Body of pancreas (tissue), 4 donors: ENCODE measurements around the gene PSORS1C1.

ENCODE experiments used
- CTCF ChIP-seq, 7 experiments: fragments of 450-650 bp in 4 of 7; fragments of 200-600 bp in 3 of 7; sonication (generic) in 3 of 7; IDR thresholded peaks; one replicate each; pipeline ENCODE4 v1.5.1; 2016 to 2019; ENCODE audit warnings: antibody characterized with exemption in 7 of 7
- POLR2A ChIP-seq, 3 donors: fragments of 450-650 bp; IDR thresholded peaks; one replicate each; pipeline ENCODE4 v1.6.1; 2016; ENCODE audit warnings: antibody characterized with exemption in 3 of 3, mild to moderate bottlenecking in 2 of 3

DNA sequence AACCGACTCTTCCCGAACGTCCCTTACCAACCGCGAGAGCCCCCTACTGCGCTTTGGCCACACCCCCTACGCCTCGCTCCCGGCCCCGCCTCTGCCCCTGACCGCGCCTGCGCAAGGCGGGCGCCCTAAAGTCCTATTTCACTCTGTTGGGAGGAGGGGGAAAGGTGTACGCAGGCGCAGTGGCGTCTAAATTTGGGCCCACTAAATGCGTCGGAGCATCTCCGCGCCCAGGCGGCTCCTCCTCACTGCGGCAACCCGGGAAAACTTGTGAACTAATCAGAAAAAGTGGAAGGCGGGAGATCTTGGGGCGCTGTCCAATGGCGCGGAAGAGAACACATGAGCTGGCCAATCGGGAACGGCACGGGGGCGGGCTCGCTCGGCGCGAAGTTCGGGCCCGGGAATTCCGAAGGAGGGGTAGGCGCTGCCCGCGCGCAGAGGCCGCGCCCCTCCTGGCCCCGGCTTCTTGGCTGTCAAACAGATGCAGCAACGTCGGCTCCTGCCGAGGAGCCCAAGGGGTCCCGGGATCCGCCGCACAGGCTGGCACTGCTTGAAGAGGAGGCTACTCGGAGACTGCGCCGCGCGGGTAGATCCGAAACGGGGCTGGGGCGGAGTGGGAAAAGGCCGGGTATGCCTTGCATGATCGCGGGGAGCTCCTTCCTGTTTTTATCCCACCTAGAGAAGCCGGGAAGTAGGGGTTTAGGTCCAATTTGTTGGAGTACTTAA lies 43.7 kb downstream of the PSORS1C1 start, which contains the start of gene TCF19:
- TF ChIP-seq CTCF (IDR thresholded peaks at IDR 0.05) (peak in 1 of 7 experiments; percentile 13), POLR2A (IDR thresholded peaks at IDR 0.05) (peak in 1 of 3 donors; percentile 63)
